HG03575 (cell line): ENCODE measurements around the gene EPB42.

ENCODE experiments used
- ATAC-seq: cut with Tn5 transposase; IDR thresholded peaks from one replicate; pipeline ENCODE4 v1.9.1; 2021; ENCODE audit not compliant: unreplicated experiment, insufficient number of reproducible peaks, low FRiP score; ENCODE audit errors: extremely low read depth

Gene EPB42

GRCh38 chr15:43150191-43150929, 70.5 kb downstream of the EPB42 start:
- ATAC-seq = no peak
